Inferior parietal cortex (tissue), 1 donor: ENCODE results near the gene ZIC4.

Experiments used
- DNase-seq: peaks from one replicate; pipeline ENCODE4 v3.0.0-alpha.2; 2016; ENCODE audit errors: extremely low spot score

ZIC4 gene

GRCh38 chr3:147390589-147391569 lies 15.5 kb downstream of the ZIC4 start:
- DNase-seq = no peak

GRCh38 chr3:147389717-147390116 lies 16.6 kb downstream of the ZIC4 start:
- DNase-seq = no peak

DNA sequence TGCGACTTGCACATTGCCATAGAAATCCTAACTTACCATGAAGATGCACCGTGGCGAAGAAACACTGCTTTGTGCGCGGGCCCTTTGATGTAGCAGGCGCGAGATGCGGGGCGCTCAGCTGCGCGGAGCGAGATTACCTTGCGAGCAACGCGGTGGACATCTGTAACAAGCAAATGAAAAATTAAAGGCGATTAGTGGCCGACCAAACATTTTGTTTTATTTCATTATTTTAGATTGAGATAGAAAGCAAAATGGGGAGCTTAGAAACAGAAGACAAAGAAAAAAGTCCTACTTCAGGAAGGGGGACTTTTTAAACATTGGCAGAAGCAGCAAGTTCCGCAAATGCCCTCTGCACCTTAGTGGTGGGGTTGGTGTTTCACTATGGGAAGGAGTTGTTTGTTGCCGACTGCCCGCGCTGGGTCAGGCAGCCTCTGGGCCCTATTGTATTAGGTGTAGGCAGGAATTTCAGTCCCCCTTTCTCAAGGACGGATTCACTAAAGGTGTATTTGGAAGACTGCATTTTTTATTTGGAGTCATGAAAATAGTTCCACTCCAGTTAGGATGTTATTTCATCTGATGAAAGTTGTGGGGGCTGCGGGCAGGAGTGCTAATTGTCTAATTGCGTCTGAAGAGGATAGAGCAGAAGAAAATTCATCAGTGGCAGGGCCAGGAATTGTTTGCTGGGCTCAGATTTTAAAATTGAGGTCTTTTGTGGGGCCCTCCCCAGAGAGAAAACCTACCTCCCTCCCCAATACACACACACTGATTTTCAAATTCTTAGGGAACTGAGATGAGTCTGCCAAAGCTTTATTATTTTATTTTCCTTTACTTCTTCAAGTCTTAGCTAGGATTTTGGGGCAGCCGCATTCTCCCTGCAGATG lies 17.4 kb downstream of the ZIC4 start:
- DNase-seq = no peak

DNA sequence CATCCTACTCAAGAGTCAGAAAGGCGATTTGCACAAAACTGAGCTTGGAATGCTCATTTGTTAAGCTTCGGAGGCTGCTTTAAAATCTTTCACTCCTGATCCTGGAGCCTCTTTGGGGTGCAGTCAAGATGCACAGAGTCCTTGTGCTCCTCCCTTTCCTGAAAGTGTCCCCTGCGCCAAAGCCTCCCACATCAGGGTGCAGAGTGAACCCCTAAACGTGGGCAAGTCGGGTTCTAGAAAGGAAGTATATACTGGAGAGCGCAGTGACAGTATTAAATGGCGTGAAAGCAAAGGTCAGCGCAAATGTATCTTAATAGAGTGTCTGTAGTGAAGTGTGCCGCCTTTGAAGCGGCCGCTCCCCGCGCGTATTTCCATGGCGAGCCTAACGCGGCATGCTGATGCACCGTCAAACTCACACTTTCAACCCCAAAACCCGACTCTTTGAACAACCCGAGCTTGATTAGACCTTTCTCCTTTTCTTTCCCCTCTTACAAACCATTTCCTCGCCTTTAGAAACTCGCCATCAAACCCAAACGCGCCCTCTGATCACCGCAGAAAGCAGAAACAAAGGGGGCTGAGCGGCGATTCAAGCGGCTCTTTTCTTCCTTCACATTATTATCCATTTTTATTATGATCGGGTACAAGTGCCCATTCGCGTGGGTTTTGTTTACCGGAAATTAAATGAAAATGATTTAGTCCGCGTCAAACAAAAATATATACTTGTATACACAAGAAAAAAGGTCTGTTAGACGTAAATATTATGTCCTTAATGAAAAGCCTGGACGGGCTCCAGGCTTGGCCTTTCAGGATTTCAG lies 18.3 kb downstream of the ZIC4 start:
- DNase-seq = no peak

DNA sequence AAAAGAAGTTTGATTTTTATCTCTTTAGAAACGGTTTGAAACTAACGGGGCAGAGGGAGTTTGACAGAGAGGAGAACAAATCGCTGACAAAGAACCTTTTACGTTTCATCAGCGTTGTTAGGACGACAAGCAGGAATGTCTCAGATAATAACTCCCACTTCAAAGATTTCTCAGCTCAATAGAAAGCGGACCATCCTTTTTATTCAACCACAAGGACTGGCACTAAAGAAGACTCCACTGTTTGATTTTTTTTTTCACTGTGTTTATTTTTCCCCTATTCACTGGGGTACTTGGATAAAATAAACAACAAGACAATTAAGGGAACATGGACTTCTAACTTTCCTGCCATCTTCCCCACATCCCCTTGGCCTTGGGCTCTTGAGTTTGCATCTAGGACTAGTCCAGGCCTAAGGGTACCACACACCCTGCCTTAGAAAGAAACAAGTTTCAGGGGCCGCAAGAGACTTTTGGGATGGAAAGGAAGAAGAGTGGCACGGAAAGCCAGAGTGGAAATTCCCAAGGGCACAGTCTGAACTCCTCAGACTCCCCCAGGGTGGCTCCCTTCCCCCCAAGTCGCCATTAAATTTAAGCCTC lies 19.0 kb downstream of the ZIC4 start:
- DNase-seq = no peak

DNA sequence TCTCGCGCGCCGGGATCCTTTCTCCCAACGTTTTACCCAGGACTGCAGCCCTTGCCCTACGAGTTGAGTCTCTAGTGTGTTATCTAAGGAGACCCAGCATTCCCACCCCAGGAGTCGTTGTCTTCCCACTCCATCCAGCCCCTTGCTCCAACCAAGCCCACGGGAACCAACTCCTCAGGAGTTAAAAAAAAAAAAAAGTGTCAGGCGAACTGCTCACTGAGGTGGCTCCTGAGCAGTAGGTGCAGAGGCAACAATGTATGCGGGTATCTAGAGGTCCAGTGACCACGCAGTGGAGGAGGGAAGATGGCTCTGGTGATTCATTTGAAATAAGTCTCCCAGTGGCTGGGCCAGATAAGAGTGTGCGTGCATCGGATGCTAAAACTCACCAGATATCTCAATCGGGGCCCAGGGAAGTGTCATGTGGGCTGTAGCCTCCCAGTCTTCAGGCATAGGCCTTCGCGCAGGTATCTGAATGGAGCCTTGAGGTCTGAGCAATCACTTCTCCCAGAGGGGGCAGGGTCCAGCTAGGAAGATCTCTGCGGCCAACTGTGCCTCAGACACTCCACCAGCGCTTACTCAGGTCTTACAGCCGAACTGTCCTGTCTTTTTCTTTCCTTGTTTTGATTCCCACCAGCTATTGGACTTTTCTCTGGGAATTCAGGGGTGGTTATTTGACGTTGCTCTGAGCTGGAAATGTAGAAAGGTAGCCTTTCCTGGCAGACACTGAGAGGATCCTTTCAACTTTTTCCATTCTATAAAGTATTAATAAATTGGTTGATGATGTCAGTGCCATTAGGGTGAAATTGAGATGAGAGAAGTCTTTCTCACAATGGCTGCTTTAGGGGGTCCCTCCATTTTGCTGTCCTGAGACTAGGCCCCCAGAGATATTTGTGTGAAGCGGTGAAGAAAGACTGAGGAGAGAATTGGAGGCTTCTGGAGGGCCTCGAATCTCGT lies 21.0 kb downstream of the ZIC4 start:
- no peak for DNase-seq

DNA sequence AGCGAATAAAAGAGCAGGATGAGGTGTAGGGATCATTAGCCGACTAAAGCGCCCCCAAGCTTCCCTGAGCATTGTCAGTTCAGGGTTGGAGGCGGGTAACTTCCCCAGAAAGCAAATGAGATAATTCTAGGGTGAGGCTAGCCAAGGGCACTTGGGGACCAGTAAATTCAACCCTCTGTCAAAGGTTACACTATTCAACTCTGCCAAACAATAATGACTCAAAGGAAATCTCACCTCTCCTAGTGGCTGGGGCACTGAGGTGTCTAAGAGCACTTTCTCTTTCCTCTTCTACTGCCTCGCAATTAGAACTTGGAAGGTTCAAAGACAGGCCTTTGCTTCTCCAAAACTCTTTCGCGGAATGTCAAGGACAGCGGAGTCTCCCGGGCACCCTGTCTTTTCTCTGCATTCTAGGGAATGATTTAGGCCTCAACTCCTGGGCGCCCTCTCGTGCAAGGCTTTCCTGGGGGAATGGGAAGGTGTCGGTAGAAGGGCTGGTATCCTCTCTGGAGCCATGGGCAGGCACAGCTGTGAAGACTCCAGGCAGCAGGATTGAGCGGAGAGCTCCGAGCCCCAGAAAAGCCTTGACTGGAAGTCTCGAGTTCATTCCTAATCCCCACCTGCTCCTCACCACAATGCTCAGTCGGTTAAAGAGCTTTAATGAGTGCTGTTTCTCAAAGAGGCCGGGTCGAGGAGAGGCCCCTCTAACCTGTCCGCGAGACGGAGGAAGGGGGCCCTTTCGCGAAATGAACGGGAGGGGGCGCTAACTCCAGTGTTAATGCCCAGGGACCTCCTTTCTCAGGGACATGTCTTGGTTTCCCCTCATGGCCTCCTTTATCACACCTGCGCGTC lies 21.9 kb downstream of the ZIC4 start:
- DNase-seq = no peak

GRCh38 chr3:147383617-147384016 lies 22.7 kb downstream of the ZIC4 start:
- no peak for DNase-seq

GRCh38 chr3:147381596-147381995 lies 24.7 kb downstream of the ZIC4 start:
- DNase-seq = no peak

DNA sequence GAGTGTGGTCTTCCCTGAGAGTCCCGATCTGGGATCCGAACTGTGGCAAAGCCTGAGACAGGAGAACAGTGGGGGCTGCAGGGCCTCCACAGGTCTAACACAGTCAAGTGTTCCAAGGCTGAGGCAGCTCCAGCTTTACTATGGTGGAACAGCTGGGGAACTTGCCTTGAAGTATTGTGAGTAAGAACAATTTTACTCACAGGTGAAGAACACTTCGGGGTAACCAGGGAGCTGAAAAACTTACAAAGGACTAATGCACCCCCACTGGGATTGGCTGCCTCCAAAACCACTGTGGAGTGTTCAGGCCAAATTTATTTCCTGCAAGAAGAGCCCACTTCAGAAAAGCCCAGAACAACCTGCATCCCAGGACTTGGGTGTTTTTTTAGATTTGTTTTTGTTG lies 25.4 kb downstream of the ZIC4 start:
- no peak for DNase-seq

GRCh38 chr3:147380387-147380951 lies 25.9 kb downstream of the ZIC4 start:
- DNase-seq = no peak

DNA sequence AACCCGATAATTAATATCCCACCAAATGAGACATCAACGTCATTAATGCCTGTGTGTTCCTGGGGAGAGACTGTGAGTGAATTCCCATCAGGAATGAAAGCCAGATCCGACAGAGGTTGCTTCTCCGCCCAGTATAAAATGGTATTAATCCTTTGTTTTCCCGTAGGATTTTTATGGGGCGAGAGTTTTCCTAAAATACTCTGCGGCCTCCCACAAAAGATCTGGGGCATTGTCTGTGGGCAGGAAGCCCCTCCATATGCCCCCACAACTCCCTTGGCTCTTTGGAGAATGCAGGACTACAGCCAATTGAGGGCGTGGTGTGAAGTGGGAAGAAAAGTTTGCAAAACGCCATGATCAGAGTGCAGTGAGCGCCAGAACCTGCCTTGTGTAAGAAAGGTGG lies 26.7 kb downstream of the ZIC4 start:
- no peak for DNase-seq

DNA sequence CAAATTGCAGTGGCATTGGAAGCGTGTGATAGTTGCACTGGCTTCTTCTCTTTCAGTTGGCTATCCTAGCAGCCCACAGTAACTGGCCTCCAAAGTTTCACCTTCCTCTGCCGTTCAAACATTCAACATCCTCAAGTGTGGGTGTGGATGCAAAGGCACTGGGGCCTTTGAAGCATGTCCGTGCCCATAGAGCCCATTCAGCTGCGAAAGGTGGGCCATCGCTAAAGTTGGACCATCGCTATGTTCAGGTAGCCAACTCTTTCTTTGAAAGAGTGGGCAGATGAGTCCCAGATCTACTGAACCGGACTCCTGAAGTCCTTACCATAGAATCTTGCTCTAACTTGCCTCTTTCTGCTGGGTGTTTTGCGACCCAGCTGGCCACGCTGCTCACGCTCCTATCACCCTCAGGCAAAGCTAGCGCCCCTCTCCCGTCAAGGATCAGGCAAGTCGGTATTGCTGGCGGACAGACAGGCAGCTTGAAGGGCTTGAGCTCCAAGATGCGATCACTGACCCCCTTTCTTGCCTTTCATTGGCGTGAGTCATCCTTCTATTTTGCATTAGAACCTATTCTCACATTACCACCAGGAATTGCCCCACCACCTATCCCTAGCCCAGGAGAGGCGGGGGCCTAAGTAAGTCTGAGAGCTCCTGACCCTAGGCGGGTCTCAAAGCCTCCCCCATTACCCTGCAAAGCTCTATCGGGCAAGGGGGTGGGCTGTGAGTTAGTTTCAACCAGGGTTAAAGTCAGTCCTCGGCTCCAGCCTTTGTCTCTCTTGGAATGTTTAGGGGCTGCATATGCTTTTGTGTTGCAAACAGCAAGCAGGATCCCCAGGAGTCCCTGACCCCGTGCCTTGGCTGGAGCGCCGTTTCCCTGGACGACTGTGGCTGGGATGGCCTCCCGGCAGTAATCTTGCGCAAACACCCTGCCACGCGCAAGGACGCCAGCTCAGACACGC lies 28.7 kb downstream of the ZIC4 start:
- no peak for DNase-seq

DNA sequence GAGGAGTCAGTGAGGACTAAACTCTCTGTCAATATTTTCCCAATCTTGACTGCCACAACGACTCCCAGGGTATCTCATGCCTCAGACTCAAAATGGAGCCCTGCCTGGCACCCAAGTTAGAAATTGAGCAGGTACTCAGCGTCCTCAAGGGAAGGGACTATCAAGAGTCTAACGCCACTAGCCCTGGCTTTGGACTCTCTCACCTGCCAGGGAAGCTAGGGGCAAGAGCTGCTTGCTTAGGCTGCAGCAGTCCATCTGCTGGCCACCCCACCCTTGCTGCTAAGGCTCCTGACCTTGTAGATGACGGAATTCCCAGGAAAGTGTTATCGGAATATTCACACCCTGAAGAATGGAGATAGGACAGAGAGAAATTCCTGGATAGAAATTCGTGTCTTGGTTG lies 33.0 kb downstream of the ZIC4 start:
- DNase-seq = no peak

- no peak for DNase-seq
These were observed 33.8 kb downstream of the ZIC4 start for GRCh38 chr3:147372525-147373027.

DNA sequence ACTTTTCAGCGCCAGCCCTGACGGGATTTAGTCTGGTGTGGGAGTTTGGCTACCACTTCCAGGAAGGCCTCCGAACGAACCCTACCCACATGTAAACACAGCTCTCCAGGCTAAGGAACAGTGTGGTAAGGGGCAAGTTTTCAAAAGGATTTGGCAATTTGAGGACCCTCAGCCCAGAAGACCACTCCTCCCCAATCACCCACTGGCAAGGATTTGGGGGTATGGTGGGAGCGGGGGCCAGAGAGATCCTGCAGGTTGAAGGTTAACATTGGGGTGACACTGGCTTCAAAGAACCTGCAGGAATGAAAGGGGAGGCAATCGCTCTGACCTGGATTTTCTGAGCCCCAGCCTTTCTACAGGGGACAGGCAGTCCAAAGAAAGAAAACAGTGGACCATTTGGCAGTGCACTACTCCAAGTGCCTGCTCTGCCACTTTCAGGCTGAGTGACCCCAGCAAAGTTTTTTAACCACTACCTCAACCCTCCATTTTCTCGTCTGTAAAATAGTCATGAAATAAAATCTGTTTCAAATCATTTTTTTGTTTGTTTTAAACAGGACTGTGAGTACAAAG lies 34.5 kb downstream of the ZIC4 start:
- no peak for DNase-seq

GRCh38 chr3:147371140-147371539 lies 35.2 kb downstream of the ZIC4 start:
- DNase-seq = no peak
